ENCODE measurements around the gene C1orf115.
"Not testable (repeated sequence)": the region's sequence is repeated elsewhere in the genome, so short reads cannot be mapped to it uniquely, and the experiment has no call there.

Gene C1orf115

DNA sequence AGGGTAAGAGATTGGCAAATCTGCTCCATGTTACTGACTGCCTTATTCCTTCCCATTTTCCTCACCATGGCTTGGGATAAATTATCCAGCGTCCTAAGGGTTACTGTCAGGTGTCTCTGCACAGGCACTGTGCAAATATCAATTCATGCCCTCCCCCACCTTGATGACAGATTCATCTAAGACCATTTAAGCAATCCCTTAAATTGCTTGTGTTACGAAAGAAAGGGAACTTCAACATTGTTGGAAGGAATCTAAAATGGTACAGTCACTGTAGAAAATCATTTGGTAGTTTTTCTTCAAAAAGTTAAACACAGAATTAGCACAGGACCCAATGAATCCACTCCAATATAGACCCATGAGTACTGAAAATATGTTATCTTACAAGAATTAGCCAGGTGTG, 40.3 kb downstream of the C1orf115 start:
- DNase-seq, result no peak

DNA sequence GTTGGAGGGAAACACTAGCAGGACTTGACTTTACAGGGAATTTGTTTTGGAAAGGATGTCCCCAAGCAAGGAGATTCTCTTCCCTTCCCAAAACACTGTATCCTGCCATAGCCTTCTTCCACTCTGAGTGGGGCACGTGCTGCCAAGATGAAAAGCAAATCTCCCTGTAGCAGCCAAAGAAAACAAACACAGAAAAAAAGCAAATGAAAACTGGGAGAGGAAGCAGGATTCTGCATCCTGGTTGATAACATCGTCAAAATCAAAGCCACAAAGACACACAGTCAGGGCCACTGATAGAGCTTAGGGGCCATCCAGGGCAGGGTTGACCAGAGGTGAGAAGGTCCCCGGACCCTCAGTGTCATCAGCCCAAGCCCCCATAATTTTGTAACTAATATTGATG, 42.0 kb downstream of the C1orf115 start:
- DNase-seq, result no peak

DNA sequence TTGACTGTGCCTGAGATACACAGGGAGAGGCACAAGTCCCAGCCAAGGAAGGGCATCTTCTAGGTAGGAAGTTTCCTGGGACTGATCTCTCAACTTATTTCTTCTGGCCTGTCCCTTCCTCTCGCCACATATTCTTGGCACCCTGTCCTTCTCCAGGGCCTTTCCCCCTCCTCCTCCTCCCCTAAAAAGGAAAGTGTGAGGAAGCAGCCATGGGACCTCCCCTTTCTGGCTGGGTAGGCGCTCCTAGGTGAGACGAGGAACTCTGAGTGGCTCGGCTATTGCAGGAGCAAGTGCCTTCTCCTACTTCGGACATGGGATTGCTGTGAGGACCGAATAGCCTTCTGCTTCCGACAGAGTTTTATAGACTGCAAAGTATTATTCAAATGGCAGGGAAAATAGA, 42.5 kb downstream of the C1orf115 start:
- no peak for DNase-seq

GRCh38 chr1:220733086-220733601, 43.0 kb downstream of the C1orf115 start:
- DNase-seq, result peak; percentile 65

DNA sequence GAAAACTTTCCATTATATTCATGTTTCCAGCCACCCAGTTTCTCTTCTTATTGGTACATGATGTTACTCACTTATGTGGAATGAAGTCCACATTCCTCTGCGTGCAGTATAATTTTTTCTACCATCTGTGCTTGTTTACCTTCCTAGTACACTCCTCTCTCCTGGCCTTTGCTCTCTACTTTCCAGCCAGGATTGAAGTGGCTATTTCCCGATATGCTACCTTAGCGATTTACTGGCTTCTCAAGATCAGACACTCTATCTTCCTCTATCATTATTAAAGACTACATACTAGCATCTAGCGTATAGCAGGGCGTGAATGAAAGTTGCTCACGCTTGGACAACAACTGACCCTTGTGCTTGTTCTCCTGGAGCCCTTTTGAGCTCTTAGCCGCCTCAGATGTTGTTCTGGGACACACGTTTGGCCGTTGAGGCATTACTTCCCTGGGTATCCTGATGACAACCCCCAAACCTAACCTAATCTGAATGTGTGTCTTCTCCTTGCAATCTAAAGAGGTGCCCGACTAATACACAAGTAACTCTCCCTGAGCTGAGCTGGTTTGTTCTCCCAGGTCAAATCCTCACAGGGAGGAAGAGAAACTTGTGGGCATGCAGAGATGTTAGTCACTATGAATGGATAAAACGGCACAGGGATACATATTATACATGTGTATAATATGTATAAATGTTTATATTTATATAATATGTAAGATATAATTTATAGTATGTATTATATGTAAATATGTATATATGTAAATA, 44.6 kb downstream of the C1orf115 start:
- no peak for DNase-seq

DNA sequence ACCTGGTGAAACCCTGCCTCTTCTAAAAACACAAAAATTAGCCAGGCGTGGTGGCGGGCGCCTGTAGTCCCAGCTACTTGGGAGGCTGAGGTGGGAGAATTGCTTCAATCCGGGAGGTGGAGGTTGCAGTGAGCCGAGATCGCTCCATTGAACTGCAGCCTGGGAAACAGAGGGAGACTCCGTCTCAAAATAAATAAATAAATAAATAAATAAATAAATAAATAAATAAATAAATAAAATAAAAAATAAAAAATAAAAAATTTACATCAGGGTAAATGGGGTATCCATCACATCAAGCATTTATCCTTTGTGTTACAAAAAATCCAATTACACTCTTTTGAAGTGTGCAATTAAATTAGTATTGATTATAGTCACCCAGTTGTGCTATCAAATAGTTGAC, 46.1 kb downstream of the C1orf115 start:
- not testable (repeated sequence) for DNase-seq

- DNase-seq, result no peak
These were observed 51.2 kb downstream of the C1orf115 start for GRCh38 chr1:220741349-220741748.

- no peak for DNase-seq
These were observed 51.7 kb downstream of the C1orf115 start for GRCh38 chr1:220741825-220742224.

- no peak for DNase-seq
These were observed 52.4 kb downstream of the C1orf115 start for GRCh38 chr1:220742520-220742919.

DNA sequence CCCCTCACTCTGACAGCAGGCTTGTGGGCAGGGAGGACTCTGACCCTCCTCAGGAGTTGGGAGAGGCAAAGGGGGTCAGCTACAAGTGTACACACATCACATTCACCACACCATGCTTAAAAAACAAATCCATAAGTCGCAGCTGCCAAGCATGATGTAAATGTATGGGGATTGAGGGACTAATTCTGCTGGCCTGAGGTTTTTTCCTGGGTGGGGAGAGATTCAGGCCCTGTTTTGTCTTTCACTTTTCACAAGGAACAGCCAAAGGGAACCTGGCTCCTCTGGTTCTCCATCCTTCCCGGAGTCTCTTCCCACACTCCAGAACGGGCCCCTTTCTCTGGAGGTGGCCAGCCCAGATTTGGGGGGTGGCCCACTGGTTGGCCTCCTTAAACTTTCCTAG, 56.7 kb downstream of the C1orf115 start:
- DNase-seq, result no peak

- DNase-seq, result no peak
These were observed 57.4 kb downstream of the C1orf115 start for GRCh38 chr1:220747437-220748088.

- no peak for DNase-seq
These were observed 58.1 kb downstream of the C1orf115 start, which contains the start of gene MTARC2 for GRCh38 chr1:220748089-220748934. TSS of gene MTARC2 (plus strand) at chr1:220748322. CDS start at chr1:220748532, 210 bp downstream.

All from activated CD8-positive, alpha-beta memory T cell treated with anti-CD3 and anti-CD28 coated beads, Interleukin-2, amount 50 U/mL, for 4 hours (primary cell).